ENCODE results near the gene LPXN. TPM values are rescaled to one million over a fixed set of nuclear protein-coding genes. Genes with fewer than 3 reads are reported as not detected.
"Not testable (repeated sequence)": the region's sequence is repeated elsewhere in the genome, so short reads cannot be mapped to it uniquely, and the experiment has no call there.

The LPXN gene
- polyA plus RNA-seq, 4 donors: 7.3 to 8.2 (median 7.7) TPM

GRCh38 chr11:58579192-58580129 lies 3.8 kb upstream of the LPXN start:
- peak; percentile 82 to 88 (median 84) for DNase-seq (ENCODE audit: low read depth in 4 of 4, low spot score in 3 of 4)

DNA sequence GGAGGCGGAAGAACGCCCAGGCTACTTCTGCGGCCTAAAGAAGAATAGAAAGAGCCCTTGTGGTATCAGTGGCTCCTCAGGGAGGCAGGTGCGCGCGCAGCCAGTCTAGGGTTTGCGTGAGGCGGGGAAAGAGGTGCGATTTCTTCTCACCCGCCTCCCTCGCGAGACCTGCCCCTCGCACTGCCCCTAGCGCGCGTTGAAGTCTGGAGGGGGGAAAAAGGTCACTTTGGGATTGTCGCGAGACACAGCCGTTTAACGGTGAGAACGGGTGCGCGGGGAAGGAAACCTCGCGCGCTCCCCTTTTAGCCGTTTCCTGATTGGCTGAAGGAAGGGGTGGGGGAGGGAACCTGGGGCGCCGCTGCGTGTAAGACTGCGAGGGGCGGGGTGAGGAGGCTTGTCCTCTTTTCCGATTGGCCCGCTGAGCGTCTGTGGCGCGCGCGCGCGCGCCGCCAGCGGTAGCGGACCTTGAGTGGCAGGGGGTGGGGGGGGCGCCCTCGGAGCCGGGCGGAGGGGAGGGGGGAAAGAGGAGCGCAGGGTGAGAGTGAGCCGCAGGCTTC lies 3.1 kb upstream of the LPXN start, which contains the start of gene ZFP91:
TSS of gene ZFP91 (plus strand) at position 429 of the 557 bp plus-strand sequence. CDS start 219 bp downstream, outside the sequence.
- peak; percentile 94 to 98 (median 95) for DNase-seq (ENCODE audit: low read depth in 4 of 4, low spot score in 3 of 4)

- DNase-seq (ENCODE audit: low read depth in 4 of 4, low spot score in 3 of 4): peak; percentile 93 to 97 (median 96)
Observed at GRCh38 chr11:58578136-58578634, 2.5 kb upstream of the LPXN start.

GRCh38 chr11:58577555-58578135 lies 2.0 kb upstream of the LPXN start:
- peak in 1 of 4 donors; percentile 11 for DNase-seq (ENCODE audit: low read depth in 4 of 4, low spot score in 3 of 4)

DNA sequence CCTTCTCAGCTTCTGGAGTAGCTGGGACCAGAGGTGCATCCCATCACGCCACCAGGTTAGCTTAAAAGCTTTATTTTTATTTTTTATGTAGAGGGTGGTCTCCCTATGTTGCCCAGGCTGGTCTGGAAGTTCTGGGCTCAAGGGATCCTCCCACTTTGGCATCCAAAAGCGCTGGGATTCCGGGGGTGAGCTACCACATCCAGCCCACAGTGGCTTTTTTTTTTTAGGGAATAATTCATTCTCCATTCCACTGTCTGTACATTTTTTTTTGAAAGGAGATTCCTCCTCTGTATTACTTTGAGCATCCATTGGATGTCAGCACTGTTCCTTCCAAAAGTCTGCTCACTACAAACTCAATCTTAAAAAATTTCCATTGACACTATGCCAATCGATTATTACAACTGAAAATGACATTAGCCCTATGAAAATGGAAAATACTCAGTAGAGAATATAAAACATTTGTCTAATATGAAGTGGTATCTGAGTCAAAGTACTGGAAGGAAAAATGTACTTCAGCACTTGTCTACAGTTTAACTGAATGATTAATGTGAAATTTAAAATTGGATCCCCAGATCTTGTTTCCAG lies 1.3 kb upstream of the LPXN start:
- peak in 1 of 4 donors; percentile 10 for DNase-seq (ENCODE audit: low read depth in 4 of 4, low spot score in 3 of 4)

DNA sequence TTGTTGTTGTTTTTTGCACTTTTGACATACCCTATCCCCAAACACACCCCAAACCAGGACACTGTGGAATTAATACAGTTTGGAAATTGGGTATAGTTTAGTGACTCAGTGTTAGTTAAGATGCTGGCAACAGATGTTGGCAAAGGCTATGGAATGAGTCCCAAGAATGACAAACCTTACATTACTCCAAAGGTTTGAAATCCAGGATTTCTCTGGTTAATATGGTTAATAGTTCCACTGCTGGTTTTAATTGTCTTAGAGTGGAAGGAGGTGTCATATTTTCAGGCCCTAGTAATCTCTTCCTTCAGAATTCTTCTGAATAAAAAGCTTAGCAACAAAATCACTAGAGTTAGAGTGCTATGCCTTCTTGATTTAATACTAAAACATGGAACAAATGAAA lies 775 bp downstream of the LPXN start:
- no peak for DNase-seq (ENCODE audit: low read depth in 4 of 4, low spot score in 3 of 4)

DNA sequence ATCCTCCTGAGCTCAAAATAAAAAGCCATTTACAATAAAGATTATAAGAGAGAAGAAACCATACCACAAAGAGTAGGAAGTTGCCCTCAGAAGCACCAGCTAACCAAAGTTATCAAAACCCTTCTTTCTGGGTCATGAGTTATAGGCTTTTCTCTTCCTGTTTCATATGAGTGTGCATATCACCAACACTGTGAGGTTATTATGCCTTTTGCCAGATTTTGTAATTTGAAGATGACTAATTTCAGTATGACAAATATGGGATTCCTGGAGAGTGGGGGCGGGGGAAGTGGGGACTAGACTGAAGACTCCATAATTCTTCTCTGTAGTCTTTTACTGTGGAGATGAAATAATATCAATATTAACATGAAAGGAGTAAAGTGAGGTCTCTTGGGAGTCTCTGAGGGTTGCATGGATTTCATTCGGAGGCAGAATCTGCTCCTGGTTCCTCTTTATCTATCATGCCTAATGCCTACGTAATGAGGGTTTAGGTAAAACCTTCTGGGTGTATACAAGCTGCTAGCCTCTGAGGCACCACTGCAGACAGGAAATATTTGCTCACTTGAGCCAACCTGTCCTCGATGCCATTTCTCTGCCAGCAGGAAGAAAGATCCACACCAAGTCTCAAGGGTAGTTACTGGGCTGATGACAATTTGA lies 2.1 kb downstream of the LPXN start:
- DNase-seq (ENCODE audit: low read depth in 4 of 4, low spot score in 3 of 4): no peak

DNA sequence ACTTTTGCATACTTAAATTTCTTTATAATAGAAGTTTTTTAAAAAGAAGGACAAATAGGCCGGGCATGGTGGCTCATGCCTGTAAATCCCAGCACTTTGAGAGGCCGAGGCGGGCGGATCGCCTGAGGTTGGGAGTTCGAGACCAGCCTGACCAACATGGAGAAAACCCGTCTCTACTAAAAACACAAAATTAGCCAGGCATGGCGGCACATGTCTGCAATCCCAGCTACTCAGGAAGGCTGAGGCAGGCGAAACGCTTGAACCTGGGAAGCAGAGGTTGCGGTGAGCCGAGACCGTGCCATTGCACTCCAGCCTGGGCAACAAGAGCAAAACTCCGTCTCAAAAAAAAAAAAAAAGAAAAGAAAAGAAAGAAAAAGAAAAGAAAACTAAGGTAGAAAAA lies 2.8 kb downstream of the LPXN start:
- not testable (repeated sequence) for DNase-seq (ENCODE audit: low read depth in 4 of 4, low spot score in 3 of 4)

DNA sequence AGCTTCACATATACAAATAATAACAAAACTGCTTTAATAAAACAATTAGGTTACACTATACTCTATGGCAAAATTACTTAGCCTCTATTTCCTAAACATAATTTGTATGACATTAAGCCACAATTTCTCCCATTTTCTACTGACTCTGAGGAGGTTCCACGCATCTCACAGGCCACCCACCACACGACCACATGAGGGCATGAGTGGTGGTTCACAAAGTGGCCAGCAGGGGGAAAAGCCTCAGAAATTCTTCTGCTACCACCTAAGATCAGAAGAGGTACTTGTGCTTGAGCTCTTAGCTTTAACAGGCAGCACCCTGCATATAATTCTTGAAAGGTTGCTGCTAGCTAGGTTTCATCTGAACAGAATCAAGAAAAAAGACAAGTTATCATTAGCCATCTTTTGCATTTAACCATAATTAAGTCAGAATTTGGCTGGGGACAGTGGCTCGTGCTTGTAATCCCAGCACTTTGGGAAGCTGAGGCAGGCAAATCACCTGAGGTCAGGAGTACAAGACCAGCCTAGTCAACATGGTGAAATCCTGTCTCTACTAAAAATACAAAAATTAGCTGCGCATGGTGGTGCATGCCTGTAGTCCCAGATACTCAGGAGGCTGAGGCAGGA lies 7.7 kb downstream of the LPXN start:
- DNase-seq (ENCODE audit: low read depth in 4 of 4, low spot score in 3 of 4): peak in 2 of 4 donors; percentile 15 to 25

GRCh38 chr11:58564231-58564630 lies 11.4 kb downstream of the LPXN start:
- no peak for DNase-seq (ENCODE audit: low read depth in 4 of 4, low spot score in 3 of 4)

DNA sequence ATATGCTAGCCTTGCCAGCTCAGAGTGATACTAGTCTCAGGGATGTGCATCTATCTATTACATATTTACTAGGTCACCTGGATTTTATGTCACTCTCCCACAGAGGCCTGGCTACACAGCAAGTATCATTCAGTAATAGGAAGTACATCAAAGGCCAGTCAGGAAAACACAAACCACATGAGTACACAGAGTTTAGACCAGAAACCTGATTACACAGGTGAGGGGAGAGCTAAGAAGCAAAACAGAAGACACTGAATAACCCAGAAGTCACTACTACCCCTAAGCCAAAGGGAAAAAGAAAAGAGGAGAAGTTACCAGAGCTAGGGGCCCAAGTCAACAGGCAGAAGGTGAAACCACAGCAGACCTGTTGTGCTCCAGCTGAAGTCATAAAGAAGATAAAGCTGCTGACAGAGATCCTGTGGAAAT lies 13.3 kb downstream of the LPXN start:
- no peak for DNase-seq (ENCODE audit: low read depth in 4 of 4, low spot score in 3 of 4)

DNA sequence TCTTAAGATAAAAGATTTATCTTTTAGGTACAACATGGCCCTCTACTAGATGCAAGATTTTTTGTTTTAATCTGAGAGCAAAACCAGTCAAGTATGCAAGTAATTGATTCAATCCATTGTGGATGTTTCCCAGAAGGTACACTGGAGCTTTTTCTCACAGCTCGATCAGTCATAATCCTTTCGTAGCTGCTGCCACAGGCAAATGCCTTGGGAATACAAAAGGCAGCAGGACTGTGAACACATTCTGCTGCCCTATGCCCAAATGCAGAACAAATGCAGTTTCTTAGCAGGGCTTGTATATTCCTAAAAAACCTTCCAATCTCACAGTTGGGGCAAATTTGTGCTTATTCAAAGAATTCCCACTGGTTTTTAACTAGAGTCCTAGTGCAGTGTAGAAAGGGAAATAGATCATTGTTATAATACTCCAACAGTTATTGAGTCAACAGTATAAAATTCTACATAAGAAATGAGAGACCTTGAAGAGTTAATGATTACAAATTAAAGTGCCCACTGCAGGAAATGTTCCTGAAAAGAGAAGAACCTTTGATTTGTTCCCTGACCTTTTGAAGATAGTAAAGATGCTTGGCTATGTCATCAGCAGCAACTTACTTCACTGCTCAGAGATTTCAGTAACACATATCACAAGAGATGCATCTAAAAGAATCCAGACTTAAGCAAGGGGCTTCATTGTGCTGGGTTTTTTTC lies 14.1 kb downstream of the LPXN start:
- no peak for DNase-seq (ENCODE audit: low read depth in 4 of 4, low spot score in 3 of 4)

DNA sequence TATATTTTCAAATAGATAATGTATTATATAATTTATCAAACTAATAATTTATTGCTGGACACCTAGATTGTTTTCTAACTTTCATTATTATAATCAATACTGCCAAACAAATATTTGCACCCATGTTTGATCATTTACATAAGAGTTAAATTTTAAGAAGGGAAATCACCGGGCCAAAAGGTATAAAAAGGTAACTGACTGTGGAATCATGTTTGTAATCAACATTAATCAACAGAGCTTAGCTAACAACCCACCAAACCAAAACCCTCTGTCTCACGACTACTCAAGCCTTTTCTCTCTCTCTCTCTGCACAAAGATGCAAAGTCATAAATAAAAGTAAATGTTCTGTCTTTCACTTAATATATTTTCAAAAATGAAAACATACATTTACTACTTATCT lies 14.8 kb downstream of the LPXN start:
- DNase-seq (ENCODE audit: low read depth in 4 of 4, low spot score in 3 of 4): no peak

GRCh38 chr11:58549644-58550043 lies 26.0 kb downstream of the LPXN start:
- DNase-seq (ENCODE audit: low read depth in 4 of 4, low spot score in 3 of 4): no peak

DNA sequence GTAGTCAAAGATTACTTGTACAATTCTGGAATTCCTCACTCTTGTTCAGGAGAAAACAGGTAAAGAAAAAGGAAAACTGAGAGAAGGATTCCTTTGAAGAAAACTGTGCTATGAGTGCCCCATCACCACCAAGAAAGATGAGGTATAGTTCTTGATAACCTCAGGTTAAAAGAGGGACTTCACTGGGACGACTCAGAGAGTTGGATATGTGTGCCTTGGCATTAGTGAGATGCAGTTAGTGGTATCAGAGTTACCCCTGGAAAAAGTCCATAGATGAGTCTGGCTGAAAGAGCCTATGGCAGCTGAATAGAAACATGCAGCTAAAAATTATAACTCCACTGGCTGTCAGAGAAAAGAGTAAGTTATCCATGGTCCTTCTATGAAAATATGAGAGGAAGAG lies 28.8 kb downstream of the LPXN start:
- no peak for DNase-seq (ENCODE audit: low read depth in 4 of 4, low spot score in 3 of 4)

DNA sequence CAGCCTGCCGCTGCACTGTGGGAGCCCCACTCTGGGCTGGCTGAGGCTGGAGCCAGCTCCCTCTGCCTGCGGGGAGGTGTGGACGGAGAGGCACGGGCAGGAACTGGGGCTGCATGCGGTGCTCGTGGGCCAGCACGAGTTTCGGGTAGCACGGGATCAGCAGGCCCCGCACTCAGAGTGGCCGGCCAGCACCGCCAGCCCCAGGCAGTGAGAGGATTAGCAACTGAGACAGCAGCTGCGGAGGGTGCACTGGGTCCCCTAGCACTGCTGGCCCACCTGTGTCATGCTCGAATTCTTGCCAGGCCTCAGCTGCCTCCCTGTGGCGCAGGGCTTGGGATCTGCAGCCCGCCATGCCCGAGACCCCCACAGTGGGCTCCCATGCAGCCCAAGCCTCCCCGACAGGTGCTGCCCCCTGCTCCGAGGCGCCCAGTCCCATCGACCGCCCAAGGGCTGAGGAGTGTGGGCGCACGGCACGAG lies 43.8 kb downstream of the LPXN start:
- no peak for DNase-seq (ENCODE audit: low read depth in 4 of 4, low spot score in 3 of 4)

- no peak for DNase-seq (ENCODE audit: low read depth in 4 of 4, low spot score in 3 of 4)
Observed at GRCh38 chr11:58530236-58530635, 45.4 kb downstream of the LPXN start.

DNA sequence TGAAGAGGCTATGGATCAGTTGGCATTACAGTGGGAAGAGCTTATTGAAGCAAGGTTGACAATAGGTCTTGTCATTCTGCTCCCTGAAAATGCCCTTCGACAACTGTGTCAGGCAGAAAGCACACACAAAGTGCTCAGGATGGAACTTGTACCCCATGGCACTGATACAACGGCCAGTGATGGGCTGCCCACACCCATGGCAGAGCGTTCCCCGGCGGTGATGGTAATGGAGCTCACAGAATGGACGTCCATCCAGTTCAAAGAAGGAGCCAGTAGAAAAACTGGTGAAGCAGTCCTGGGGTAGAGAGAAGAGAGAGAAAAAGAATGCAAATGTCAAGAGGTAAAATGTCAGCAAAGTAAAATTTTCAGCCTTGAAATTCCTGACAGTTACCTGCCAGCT lies 48.2 kb downstream of the LPXN start:
- no peak for DNase-seq (ENCODE audit: low read depth in 4 of 4, low spot score in 3 of 4)

- DNase-seq (ENCODE audit: low read depth in 4 of 4, low spot score in 3 of 4): no peak
Observed at GRCh38 chr11:58526721-58527120, 48.9 kb downstream of the LPXN start.

Data from right renal pelvis (tissue), 4 donors.